ENCODE measurements around the gene AP1AR.

The AP1AR gene

GRCh38 chr4:112222219-112222955 is 9.2 kb upstream of the AP1AR start:
- DNase-seq (ENCODE audit: low read depth in 2 of 2): no peak

- no peak for DNase-seq (ENCODE audit: low read depth in 2 of 2)
Observed at GRCh38 chr4:112225157-112225556, 6.4 kb upstream of the AP1AR start.

DNA sequence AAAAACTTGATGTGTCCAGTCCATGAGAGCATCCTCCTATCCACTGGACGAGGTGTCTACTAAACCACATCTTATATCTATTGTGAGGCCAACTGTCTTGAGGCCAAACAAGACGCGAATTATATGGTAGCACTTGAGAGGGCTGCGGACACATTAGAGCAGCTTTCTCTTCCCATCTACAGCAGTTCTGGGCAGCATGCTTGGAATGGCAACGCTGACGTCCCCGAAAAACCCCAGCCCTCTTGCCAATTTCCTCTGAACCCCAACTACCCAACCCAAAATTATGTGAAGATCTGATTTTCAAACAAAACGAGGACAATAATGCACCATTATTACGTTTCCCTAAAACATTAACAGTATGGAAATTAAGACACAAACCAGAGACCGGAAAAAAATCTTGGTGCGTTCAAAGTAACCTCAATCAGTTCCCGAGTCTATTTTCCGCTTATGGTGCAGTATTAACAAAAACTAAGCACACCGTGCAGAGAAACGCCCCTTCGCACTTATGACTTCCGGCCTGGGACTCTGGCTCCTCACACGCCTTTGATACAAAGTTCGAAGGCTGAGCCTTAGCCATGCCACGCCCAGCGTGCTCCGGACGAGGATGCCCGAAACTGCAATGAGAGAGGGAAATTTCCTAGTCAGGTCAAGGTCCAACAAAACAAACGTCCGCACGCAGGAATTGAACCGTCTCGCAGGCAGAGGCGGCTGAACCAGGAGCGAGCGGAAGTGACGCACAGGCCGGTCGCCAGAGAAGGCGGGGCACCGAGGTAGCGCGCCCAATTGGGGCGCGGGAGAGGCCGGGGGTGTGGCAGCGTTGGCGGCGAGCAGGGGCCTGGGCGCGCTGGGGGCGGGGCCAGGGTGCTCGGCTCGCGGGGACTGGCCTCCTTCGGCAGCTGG is 458 bp upstream of the AP1AR start:
- DNase-seq (ENCODE audit: low read depth in 2 of 2): peak; percentile 86 to 92

- peak; percentile 61 to 72 for DNase-seq (ENCODE audit: low read depth in 2 of 2)
Observed at GRCh38 chr4:112234952-112235609, 3.5 kb downstream of the AP1AR start.

GRCh38 chr4:112236040-112236439 is 4.5 kb downstream of the AP1AR start:
- DNase-seq (ENCODE audit: low read depth in 2 of 2): no peak

- DNase-seq (ENCODE audit: low read depth in 2 of 2): no peak
Observed at GRCh38 chr4:112238833-112239232, 7.2 kb downstream of the AP1AR start.

- no peak for DNase-seq (ENCODE audit: low read depth in 2 of 2)
Observed at GRCh38 chr4:112245383-112245782, 13.8 kb downstream of the AP1AR start.

DNA sequence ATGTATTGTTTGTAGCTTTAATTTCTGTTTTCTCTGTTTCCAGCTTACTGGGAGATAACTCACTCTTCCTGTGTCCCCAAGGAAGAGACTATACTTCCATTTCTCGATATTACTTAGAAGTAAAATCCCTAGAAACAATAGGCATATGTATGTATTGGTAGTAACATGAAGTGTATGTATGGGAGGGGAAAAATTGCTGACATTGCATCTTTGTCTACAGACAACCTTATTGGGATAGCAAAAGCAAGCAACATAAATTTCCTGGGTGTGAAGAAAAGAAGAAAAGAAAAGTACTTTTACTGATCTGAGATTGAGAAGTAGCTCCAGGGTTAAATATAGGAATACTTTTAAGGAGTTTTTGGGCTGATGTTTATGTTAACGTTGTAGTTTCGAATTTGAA is 15.4 kb downstream of the AP1AR start:
- no peak for DNase-seq (ENCODE audit: low read depth in 2 of 2)

DNA sequence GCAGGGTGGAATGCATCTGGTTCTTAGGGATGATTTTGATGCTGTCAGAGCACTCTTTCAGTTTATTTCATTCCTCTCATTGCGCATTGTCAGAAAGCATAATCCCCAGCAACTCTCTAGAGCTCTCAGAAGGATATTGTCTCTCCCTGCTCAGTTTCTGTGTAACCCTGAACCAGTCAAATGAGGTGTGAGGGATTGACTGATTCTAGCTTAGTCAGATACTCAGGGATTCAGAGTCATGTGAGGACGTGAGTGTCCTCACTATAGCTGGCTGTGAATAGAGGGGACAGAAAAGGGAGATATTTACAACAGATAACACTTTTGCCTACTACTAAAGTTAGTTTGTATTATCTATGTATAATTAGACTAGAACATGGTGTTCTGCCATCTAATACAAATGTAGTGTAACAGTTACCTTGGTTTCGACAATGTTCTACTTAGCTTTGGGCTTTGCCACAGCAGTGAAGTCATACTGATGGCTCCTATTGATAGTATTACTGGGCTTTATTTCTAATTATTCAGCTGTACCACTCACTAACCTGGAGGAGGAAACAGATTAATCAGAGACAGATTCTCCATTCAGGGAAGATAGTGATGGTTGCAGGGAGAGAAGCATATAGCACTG is 19.5 kb downstream of the AP1AR start:
- no peak for DNase-seq (ENCODE audit: low read depth in 2 of 2)

DNA sequence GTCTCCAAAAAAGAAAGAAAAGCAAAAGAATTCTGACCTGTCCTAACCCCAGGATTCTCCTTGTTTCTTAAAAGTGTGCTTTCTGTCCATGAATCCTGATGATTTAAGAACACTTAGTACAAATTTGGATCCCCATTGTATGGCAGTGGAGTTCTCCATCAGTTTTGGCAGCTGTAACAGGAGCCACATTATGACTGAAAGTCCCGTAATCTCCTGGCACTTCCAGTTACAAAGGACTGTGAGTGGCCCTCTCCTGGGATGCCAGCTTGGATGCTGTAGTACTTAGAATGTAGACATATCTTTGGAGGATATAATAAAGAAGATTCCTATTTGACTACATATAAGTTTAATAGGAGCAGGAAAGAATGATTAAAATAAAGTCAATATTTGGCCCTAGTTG is 20.6 kb downstream of the AP1AR start:
- no peak for DNase-seq (ENCODE audit: low read depth in 2 of 2)

- no peak for DNase-seq (ENCODE audit: low read depth in 2 of 2)
Observed at GRCh38 chr4:112253382-112254000, 21.9 kb downstream of the AP1AR start.

DNA sequence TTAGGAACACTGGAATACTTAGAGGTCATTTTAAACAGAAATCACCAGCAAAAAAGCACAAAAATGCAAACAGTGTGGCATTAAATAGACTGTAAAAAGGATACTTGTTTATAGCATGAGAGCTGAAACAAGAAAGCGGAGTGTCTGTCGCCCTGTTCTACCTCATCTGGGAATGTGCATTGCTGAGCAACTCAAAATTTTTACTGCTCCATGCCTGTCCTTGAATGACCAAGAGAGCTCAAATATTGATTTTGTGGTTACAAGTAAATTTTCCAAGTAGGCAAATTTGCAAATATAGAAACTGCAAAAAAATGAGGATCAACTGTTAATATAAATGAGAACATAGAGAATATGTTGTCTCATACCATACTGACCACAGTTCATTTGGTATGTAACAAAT is 25.5 kb downstream of the AP1AR start:
- no peak for DNase-seq (ENCODE audit: low read depth in 2 of 2)

GRCh38 chr4:112266823-112267222 is 35.2 kb downstream of the AP1AR start:
- no peak for DNase-seq (ENCODE audit: low read depth in 2 of 2)

- DNase-seq (ENCODE audit: low read depth in 2 of 2): no peak
Observed at GRCh38 chr4:112270051-112270450, 38.5 kb downstream of the AP1AR start.

DNA sequence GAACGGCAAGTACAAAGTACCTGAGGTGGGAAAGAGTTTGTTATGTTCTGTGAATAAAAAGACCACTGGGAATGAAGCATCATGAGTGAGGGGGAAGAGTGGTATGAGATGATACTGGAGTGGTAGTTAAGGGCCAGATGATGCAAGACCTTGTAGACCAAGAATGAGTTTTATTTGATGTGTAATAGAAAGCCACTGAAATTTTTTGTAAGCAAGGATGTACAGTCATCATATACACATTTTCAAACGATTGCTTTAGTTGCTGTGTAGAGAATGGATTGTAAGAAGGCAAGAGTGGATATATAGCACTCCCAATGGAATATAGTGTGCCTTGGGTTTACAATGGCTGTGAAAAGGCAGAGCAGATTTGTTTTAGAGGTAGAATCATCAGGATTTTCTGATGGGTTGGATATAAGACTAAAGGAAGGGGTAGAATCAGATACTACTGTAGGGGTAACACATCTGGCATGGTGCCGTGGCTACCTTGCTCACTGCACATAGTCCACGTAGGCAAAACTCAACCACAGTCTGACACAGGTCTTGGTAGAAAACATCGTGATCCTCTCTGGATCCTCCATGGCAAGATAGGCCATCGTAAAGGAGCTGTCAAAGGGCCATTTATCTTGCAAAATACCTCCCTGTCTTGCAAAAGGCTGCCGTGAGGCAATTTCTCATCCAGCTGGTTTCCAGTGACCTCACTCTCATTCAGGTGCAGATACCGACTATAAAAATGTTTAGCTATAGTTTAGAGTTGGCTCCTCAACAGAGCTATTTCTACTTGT is 39.2 kb downstream of the AP1AR start:
- DNase-seq (ENCODE audit: low read depth in 2 of 2): peak; percentile 64 to 80

- no peak for DNase-seq (ENCODE audit: low read depth in 2 of 2)
Observed at GRCh38 chr4:112272292-112272691, 40.7 kb downstream of the AP1AR start.

DNA sequence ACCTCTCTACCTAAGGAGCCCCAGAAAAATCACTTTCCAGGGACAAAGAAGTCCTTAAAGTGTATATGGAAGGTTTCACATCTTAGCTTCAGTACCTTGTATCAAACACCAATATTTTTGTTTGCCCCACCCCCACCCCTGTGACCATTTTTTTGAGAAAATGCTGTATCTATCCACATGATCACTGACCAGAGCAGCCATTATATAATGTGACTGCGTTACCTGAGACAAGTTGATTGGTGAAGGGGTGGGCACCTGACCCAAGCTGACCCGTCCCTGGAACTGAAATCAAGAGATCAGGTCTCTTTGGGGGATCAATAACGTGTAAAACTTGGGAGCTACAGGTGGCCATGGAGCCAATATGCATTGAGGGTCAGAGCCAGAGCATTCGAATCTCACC is 43.4 kb downstream of the AP1AR start:
- DNase-seq (ENCODE audit: low read depth in 2 of 2): no peak

DNA sequence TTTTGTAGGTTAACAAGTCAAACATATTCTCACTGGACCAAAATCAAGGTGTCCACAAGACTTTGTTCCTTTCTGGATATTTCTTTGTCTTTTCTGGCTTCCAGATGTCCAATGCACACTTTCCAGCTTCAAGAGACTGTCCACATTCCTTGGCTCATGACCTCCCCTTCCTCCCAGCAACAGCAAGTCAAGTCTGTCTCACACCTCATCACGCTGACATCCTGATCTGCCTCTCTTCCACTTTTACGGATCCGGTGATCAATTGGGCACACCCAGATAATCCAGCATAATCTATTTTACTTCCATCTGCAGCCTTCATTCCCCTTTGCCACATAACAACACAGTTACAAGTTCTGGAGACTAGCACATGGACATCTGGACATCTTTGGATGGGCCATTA is 44.5 kb downstream of the AP1AR start:
- no peak for DNase-seq (ENCODE audit: low read depth in 2 of 2)

DNA sequence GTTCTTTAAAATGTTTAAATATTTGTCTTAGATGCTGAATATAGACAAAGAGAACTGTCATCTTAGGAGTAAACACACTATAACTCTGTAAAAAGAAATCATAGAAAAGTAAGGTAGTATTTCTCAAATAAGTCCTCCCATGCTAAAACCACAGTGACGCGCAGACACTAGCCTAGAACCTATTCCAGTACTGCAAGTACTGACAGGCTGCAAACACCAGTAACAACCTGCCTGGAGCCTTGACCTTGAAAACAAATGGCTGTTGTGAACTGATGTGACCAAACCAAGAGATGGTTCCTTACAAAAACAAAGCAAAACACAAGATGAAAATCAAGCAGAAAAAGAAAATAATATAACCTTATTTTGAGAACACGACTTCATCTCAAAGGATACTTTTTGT is 45.6 kb downstream of the AP1AR start:
- no peak for DNase-seq (ENCODE audit: low read depth in 2 of 2)

GRCh38 chr4:112277705-112278448 is 46.3 kb downstream of the AP1AR start:
- DNase-seq (ENCODE audit: low read depth in 2 of 2): no peak
